NCI-H524 (cell line): ENCODE measurements around the gene BRWD1.

ENCODE experiments used
- DNase-seq, 2 experiments: peaks; one replicate each; lab custom pipeline; 2025; lab: John Stamatoyannopoulos, UW

Gene BRWD1

DNA sequence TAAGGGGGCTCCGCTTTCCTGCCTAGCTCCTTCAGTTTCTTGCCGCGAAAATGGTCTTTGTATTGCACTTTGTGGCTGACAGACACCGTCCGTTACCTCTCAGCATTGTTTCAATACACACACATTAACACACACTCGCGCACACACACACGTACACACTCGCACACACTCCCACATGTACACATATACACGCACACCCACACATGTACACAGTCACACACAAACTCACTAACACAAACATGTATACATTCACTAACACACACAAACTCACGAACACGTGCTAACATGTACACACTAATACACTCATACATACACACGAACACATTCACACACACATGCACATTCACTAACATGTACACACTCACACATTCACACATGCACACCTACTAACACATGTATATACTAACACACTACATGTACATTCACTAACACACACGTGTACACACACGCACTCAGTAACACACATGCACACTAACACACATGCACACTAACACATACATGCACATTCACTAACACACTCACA lies 179.1 kb downstream of the BRWD1 start:
- DNase-seq: no peak
